ENCODE results near the gene GNS. TPM values are rescaled to one million over a fixed set of nuclear protein-coding genes. Genes with fewer than 3 reads are reported as not detected.
"Not testable (repeated sequence)": the region's sequence is repeated elsewhere in the genome, so short reads cannot be mapped to it uniquely, and the experiment has no call there.

GNS gene
- total RNA-seq, 1 experiment from 2014 or later = 64.1 TPM

GRCh38 chr12:64780531-64781279 is 21.5 kb upstream of the GNS start:
- in situ Hi-C loops (cut with HindIII; ENCODE audit: low sequenced_read_pairs) = no loop called here
- DNase-seq (ENCODE audit: low spot score) = no peak

DNA sequence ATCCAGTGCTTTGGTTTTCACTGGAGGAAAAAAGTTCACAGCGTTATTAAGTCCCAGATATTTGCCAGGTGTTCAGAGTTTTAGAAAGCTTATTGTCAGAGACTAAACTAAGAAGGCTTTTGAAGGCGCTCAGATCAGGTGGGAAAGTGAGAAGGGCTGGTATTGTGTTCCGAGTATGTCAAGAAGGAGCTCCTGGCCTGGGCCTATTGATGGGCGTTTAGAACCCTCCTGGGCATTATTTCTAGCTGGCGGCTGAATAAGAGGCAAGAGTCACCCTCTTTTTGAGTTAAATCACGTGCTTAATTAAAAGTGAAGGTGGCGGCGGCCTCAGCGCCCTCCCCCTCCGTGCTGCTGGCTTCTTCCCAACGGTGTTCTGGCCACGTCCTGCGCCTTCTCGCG is 20.9 kb upstream of the GNS start:
- no peak for DNase-seq (ENCODE audit: low spot score)
- in situ Hi-C loops (cut with HindIII; ENCODE audit: low sequenced_read_pairs) = no loop called here

GRCh38 chr12:64779354-64779974 is 20.3 kb upstream of the GNS start:
- DNase-seq (ENCODE audit: low spot score) = no peak
- in situ Hi-C loops (cut with HindIII; ENCODE audit: low sequenced_read_pairs) = no loop called here

DNA sequence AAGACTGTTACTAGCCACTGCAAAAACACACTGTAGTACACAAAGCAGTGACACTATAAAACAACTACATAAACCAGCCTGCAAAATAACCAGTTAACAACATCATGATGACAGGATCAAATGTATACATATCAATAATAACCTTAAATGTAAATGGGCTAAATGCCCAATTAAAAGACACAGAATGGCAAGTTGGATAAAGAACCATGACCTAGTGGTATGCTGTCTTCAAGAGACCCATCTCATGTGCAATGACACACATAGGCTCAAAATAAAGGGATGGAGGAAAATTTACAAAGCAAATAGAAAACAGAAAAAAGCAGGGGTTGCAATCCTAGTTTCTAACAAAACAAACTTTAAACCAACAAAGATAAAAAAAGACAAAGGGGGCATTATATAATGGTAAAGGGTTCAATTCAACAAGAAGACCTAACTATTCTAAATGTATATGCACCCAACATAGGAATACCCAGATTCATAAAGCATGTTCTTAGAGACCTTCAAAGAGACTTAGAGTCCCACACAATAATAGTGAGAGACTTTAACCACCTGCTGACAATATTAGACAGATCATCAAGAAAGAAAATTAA is 16.0 kb upstream of the GNS start:
- in situ Hi-C loops (cut with HindIII; ENCODE audit: low sequenced_read_pairs); DNase-seq (ENCODE audit: low spot score): not testable (repeated sequence)

DNA sequence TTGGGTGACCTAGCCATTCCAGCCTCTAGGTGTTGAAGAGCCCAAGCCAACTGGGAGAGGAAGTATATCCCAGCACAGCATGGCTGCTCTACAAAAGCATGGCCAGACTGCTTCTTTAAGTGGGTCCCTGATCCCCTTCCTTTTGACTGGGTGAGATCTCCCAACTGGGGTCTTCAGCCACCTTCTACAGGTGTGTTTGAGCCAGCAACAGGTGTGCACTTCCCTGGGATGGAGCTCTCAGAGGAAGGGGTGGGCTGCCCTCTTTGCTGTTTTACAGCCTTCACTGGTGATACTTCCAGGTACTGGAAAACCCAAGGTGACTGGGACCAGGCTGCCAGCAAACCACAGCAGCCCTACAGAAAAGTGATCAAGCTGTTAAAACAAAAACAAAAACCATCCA is 14.2 kb upstream of the GNS start:
- DNase-seq (ENCODE audit: low spot score) = no peak
- in situ Hi-C loops (cut with HindIII; ENCODE audit: low sequenced_read_pairs) = no loop called here

GRCh38 chr12:64767495-64767894 is 8.3 kb upstream of the GNS start:
- in situ Hi-C loops (cut with HindIII; ENCODE audit: low sequenced_read_pairs) = no loop called here
- no peak for DNase-seq (ENCODE audit: low spot score)

- in situ Hi-C loops (cut with HindIII; ENCODE audit: low sequenced_read_pairs) = no loop called here
- DNase-seq (ENCODE audit: low spot score) = no peak
Observed at GRCh38 chr12:64760808-64761573, 1.8 kb upstream of the GNS start.

DNA sequence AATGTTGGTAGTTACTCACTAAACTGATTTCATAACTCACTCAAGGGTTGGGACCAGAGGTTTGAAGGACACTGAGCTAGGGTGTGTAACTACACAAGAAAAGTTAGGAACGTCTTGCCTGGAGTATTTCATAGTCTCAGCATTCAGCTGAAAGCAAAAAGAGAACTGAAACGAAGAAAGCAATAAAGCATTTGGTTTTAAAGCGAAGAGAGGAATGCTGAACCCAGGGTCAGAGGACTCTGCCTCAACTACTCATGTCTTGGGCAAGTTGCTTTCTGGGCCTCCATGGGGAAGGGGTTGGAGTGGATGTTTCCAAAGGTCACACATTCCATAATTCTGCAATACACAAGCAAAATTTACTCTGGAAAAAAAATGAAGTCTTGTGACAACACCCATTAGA is 1.4 kb downstream of the GNS start:
- in situ Hi-C loops (cut with HindIII; ENCODE audit: low sequenced_read_pairs) = no loop called here
- DNase-seq (ENCODE audit: low spot score) = no peak

GRCh38 chr12:64756376-64756775 is 2.8 kb downstream of the GNS start:
- in situ Hi-C loops (cut with HindIII; ENCODE audit: low sequenced_read_pairs) = no loop called here
- no peak for DNase-seq (ENCODE audit: low spot score)

DNA sequence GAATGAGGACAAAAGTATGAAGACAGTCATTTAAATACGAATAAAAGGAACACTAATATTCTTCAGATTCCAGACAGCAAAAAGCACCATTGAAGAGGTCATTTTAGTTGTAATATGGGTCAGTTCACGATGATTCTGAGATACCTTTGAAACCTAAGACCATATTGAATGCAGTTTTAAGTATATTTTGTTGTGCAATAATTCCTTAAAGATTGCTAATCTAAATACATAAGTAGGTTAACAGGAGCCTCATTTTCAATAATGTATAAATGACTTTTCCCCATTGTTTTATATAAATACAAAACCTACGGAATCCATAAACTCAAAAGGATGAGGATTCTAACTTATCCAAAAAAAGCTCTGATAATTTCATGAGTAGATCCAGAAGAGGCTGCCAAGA is 5.8 kb downstream of the GNS start:
- in situ Hi-C loops (cut with HindIII; ENCODE audit: low sequenced_read_pairs) = no loop called here
- DNase-seq (ENCODE audit: low spot score) = no peak

DNA sequence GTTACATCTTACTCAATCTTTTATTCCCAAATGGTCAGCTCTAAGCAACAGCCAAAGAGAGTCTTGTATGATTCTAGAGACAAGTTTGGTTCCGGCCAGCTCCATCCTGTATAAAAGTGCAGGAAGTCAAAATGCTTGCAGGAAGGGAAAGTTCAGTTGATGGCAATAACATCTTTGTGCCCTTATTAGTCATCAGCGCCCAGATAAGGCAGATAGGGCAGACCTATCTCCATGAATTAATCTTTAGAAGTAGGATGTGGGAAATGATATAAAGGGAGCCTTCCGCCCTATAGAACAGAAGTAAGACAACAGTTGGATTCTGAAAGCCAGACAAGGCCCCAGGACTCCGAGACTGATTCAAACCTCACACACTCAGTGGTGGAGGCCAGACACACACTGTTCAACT is 6.4 kb downstream of the GNS start:
- DNase-seq (ENCODE audit: low spot score) = no peak
- in situ Hi-C loops (cut with HindIII; ENCODE audit: low sequenced_read_pairs) = no loop called here

GRCh38 chr12:64752032-64752431 is 7.2 kb downstream of the GNS start:
- in situ Hi-C loops (cut with HindIII; ENCODE audit: low sequenced_read_pairs) = no loop called here
- DNase-seq (ENCODE audit: low spot score) = no peak

DNA sequence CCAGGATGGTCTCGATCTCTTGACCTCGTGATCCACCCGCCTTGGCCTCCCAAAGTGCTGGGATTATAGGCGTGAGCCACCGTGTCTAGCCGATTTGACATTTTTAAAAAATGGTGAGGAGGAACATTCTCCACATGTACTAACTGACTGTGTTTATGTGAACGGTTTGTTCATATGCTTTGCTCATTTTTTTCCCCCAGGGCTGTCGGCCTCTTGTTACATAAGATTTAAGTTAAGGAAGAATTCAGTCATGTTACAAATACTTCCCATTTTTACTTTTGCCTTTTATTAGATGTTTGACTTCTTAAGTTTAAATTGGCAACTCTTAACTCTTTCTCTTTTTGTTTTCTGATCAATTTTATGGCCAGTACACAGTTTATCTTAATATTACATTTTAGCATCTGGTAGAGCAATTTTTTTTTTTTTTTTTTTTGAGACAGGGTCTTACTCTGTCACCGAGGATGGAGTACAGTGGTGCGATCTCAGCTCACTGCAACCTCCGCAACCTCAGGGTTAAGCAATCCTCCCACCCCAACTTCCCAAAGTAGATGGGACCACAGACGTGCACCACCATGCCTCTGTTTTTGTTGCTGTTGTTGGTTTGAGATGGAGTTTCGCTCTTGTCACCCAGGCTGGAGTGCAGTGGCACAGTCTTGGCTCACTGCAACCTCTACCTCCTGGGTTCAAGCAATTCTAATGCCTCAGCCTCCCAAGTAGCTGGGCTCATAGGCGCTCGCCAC is 9.6 kb downstream of the GNS start:
- DNase-seq (ENCODE audit: low spot score) = no peak
- in situ Hi-C loops (cut with HindIII; ENCODE audit: low sequenced_read_pairs) = no loop called here

- in situ Hi-C loops (cut with HindIII; ENCODE audit: low sequenced_read_pairs) = no loop called here
Observed at GRCh38 chr12:64747695-64748094, 11.5 kb downstream of the GNS start.

GRCh38 chr12:64746663-64747062 is 12.5 kb downstream of the GNS start:
- in situ Hi-C loops (cut with HindIII; ENCODE audit: low sequenced_read_pairs) = no loop called here
- no peak for DNase-seq (ENCODE audit: low spot score)

More at GRCh38 chr12:64747695-64748094, 11.5 kb downstream of the GNS start:
- DNase-seq (ENCODE audit: low spot score) = no peak

DNA sequence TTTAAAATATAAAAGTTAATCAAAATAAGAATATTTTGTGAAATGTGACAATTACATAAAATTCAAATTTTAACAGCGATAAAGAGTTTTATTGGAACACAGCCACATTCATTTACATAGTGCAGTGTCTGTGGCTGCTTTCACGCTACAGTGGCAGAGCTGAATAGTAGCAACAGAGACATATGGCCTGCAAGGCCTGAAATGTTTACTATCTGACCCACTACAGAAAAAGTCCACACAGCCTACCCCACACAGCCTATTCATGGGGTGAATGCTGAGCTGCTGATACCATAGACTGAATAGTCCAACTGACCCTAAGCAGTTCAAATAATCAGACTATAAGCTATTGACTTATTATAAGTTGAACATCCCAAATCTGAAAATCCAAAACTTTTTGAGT is 13.2 kb downstream of the GNS start:
- in situ Hi-C loops (cut with HindIII; ENCODE audit: low sequenced_read_pairs) = no loop called here

GRCh38 chr12:64745259-64745807 is 13.9 kb downstream of the GNS start:
- DNase-seq (ENCODE audit: low spot score) = no peak
- in situ Hi-C loops (cut with HindIII; ENCODE audit: low sequenced_read_pairs) = no loop called here

More for the DNA sequence above, 13.2 kb downstream of the GNS start:
- no peak for DNase-seq (ENCODE audit: low spot score)

- no peak for DNase-seq (ENCODE audit: low spot score)
- in situ Hi-C loops (cut with HindIII; ENCODE audit: low sequenced_read_pairs) = no loop called here
Observed at GRCh38 chr12:64744422-64745258, 14.6 kb downstream of the GNS start.

All from G401 (cell line).